HG03442 (cell line): ENCODE data around the gene SLC35E1.
"Not testable (repeated sequence)": the region's sequence is repeated elsewhere in the genome, so short reads cannot be mapped to it uniquely, and the experiment has no call there.

Experiments
- ATAC-seq: cut with Tn5 transposase; IDR thresholded peaks from one replicate; pipeline ENCODE4 v1.9.1; 2021; ENCODE audit warnings: mild to moderate bottlenecking, moderate library complexity; ENCODE audit not compliant: unreplicated experiment

SLC35E1 gene

DNA sequence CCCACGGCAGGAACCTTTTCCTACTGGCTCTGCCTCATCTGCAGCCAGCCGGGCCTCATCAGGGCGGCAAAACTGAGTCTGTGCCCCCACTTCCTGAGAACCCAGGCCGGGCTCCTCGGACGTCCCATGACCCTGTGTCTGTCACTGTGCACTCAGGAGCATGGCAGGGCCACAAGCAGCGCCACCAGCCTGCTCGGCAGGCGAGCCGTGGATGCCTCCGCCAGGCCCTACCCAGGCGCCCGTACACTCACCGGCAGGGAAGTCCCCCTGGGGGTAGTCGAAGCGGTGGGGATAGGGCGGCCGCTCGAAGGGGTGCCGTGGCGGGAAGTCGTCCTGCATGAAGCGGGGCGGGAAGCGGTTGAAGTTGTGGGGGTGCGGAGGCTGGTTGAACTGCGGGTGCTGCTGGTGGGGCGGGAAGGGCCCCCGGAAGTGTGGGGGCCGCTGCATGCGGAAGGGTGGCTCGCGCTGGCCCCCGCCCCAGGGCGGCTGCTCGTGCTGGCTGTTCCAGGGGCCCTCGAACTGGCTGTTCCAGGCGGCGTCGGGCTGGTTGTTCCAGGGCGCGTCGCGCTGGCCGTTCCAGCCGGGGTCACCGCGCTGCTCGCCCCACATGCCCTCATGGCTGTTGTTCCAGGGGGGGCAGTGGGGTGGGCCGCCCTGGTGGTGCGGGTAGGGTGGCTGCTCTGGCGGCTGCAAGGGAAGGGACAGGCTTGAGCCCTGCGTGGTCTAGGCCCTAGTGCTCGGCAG is 47.1 kb downstream of the SLC35E1 start:
- ATAC-seq, result no peak

GRCh38 chr19:16522559-16523377 is 49.4 kb downstream of the SLC35E1 start:
- ATAC-seq, result no peak

GRCh38 chr19:16521715-16522289 is 50.4 kb downstream of the SLC35E1 start:
- no peak for ATAC-seq

- ATAC-seq, result no peak
These were observed 51.1 kb downstream of the SLC35E1 start for GRCh38 chr19:16520986-16521624.

DNA sequence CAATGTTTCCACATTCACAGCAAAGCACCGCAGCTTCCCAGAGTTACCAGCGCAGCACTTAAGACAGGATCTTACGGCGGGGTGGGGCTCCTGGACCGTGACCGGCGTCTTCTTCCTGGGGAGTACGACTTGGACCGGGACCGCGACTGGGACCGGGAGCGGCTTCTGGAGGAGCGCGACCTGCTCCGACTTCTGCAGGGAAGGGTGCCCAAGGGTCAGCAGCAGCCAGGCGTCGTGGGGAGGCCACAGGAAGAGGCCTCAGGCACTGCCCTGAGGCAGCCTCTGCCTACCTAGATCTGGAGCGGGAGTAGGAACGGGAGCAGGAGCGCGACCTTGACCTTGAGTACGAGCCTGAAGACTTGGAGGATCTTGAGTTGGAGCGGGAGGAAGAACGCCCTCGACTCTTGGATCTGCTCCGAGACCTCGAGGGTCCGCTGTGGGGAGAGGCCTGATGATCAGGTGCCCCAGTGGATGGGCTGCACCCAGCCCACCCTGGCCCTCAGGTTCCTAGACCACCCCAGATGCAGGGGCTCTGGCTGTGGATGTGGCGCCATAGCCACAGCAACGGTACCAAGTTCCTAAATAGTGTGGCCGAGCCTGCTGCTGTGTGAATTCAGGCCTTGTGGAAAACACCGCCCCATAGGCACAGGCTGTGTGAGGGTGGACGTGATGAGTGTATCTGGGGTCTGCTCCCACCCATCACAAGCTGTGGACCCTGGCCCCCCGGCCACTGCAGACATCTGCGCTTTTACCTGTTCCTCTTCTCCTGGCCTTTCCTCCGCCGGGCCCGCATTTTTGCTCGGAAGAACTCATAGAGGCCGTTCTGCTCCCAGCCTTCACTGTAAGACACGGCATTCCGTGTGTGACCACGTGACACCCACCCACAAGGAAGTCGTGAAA is 51.9 kb downstream of the SLC35E1 start:
- no peak for ATAC-seq

- no peak for ATAC-seq
These were observed 53.0 kb downstream of the SLC35E1 start for GRCh38 chr19:16519230-16519687.

GRCh38 chr19:16518483-16519229 is 53.6 kb downstream of the SLC35E1 start:
- ATAC-seq, result no peak

GRCh38 chr19:16518061-16518460 is 54.2 kb downstream of the SLC35E1 start:
- ATAC-seq, result no peak

- no peak for ATAC-seq
These were observed 55.1 kb downstream of the SLC35E1 start for GRCh38 chr19:16516923-16517610.

- no peak for ATAC-seq
These were observed 55.8 kb downstream of the SLC35E1 start for GRCh38 chr19:16516381-16516780.

DNA sequence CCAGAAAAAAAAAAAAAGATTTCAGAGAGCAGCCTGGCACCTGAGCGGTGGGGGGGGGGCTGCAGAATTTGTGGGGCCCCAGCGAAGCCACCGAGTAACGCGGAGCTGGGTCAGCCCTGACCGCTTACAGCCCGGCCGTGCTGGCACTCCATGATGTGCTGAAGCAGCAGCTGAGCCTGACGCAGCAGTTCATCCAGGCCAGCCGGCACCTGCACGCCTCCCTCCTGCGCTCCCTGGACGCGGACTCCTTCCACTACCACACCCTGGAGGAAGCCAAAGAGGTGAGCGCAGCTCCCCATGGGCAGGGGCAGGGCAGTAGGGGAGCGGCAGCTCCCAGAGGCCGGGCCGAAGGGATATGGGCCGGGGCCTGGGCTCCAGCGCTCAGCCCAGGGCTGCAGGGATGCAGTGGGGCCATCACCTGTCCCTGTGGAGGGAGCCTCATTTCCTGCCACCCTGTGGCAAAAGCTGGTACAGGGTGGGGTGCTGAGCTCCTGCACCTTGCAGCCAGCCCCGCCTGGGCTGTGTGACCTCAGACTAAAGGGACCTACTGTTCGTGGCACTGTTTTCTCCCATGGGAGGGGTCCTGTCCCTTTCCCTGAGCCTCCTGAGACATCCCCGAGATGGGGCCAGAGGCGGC is 57.7 kb downstream of the SLC35E1 start:
- no peak for ATAC-seq

GRCh38 chr19:16512611-16513010 is 59.6 kb downstream of the SLC35E1 start:
- ATAC-seq, result not testable (repeated sequence)

GRCh38 chr19:16509141-16510061 is 62.8 kb downstream of the SLC35E1 start:
- no peak for ATAC-seq

DNA sequence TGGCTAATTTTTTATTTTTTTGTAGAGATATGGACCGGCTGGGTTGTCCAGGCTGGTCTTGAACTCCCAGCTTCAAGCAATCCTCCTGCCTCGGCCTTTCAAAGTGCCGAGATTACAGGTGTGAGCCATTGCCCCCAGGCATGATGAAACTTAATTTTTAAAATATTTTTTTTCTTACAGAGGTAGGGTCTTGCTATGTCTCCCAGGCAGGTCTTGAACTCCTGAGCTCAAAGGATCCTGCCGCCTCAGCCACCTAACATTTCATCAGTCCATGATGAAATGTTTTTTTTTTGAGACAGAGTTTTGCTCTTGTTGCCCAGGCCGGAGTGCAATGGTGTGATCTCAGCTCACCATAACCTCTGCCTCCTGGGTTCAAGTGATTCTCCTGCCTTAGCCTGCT is 63.7 kb downstream of the SLC35E1 start:
- ATAC-seq, result no peak

GRCh38 chr19:16506961-16507360 is 65.3 kb downstream of the SLC35E1 start:
- ATAC-seq, result no peak

DNA sequence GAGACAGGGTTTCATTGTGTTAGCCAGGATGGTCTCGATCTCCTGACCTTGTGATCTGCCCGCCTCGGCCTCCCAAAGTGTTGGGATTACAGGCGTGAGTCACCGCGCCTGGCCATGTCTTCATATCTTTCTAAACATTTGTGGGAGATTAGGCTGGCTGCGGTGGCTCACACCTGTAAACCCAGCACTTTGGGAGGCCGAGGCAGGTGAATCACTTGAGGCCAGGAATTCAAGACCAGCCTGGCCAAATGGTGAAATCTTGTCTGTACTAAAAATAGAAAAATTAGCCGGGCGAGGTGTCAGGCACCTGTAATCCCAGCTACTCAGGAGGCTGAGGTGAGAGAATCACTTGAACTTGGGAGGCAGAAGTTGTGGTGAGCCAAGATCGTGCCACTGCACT is 66.1 kb downstream of the SLC35E1 start:
- ATAC-seq, result not testable (repeated sequence)

GRCh38 chr19:16504271-16504670 is 67.9 kb downstream of the SLC35E1 start:
- no peak for ATAC-seq
